ENCODE measurements around the gene HTR1D.

The HTR1D gene

DNA sequence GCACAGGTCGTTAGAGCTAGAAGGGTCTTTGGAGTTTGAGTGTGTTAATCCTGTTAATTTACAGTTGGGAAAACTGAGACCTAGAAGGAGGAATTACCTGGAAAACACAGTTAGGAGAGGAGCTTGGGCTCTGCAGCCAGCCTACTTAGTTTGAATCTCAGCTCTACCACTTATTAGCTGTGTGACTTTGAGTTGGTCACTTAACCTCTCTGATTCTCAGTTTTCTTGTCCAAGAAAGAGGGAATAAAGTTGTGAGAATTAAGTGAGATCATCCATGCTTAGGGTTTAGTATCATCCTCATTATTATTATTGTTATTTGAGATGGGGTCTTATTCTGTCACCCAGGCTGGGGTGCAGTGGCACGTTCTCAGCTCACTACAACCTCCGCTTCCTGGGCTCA lies 5.4 kb upstream of the HTR1D start:
- Histone ChIP-seq H3K27me3 (ENCODE audit: insufficient read depth, low read depth, severe bottlenecking) (peaks cover 5% of the 10 kb centered on the region), H3K4me3 (ENCODE audit: low read depth, low read length) (no peak overlapping the region), H3K27ac (no peak overlapping the region), H3K9me3 (ENCODE audit: severe bottlenecking) (no peaks in the 10 kb centered on the region), H3K36me3 (no peaks in the 10 kb centered on the region)
- DNase-seq: no peak
- TF ChIP-seq, protein P1, sequence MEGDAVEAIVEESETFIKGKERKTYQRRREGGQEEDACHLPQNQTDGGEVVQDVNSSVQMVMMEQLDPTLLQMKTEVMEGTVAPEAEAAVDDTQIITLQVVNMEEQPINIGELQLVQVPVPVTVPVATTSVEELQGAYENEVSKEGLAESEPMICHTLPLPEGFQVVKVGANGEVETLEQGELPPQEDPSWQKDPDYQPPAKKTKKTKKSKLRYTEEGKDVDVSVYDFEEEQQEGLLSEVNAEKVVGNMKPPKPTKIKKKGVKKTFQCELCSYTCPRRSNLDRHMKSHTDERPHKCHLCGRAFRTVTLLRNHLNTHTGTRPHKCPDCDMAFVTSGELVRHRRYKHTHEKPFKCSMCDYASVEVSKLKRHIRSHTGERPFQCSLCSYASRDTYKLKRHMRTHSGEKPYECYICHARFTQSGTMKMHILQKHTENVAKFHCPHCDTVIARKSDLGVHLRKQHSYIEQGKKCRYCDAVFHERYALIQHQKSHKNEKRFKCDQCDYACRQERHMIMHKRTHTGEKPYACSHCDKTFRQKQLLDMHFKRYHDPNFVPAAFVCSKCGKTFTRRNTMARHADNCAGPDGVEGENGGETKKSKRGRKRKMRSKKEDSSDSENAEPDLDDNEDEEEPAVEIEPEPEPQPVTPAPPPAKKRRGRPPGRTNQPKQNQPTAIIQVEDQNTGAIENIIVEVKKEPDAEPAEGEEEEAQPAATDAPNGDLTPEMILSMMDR (IDR thresholded peaks at IDR 0.05; ENCODE audit: low read depth, low read length): no peak

- Histone ChIP-seq H3K9me3 (ENCODE audit: severe bottlenecking) (no peaks in the 10 kb centered on the region), H3K27ac (no peak overlapping the region), H3K4me3 (ENCODE audit: low read depth, low read length) (no peak overlapping the region), H3K27me3 (ENCODE audit: insufficient read depth, low read depth, severe bottlenecking) (peaks cover 9% of the 10 kb centered on the region), H3K36me3 (no peaks in the 10 kb centered on the region)
- DNase-seq: no peak
- TF ChIP-seq, protein P1 (IDR thresholded peaks at IDR 0.05; ENCODE audit: low read depth, low read length): no peak
These were observed 5.0 kb upstream of the HTR1D start for GRCh38 chr1:23222331-23222730.

GRCh38 chr1:23221107-23221506 lies 3.8 kb upstream of the HTR1D start:
- H3K27ac ChIP-seq: no peak overlapping the region
- peaks cover 17% of the 10 kb centered on the region for H3K27me3 ChIP-seq (ENCODE audit: insufficient read depth, low read depth, severe bottlenecking)
- H3K36me3 ChIP-seq: no peaks in the 10 kb centered on the region
- no peak overlapping the region for H3K4me3 ChIP-seq (ENCODE audit: low read depth, low read length)
- no peaks in the 10 kb centered on the region for H3K9me3 ChIP-seq (ENCODE audit: severe bottlenecking)
- TF ChIP-seq, protein P1 (IDR thresholded peaks at IDR 0.05; ENCODE audit: low read depth, low read length): no peak
- DNase-seq: no peak

- TF ChIP-seq, protein P1 (IDR thresholded peaks at IDR 0.05; ENCODE audit: low read depth, low read length): peak; percentile 80
- peak; percentile 40 for DNase-seq
- H3K36me3 ChIP-seq: no peaks in the 10 kb centered on the region
- peak overlapping the region; percentile 52 for H3K4me3 ChIP-seq (ENCODE audit: low read depth, low read length)
- H3K27me3 ChIP-seq (ENCODE audit: insufficient read depth, low read depth, severe bottlenecking): peaks cover 17% of the 10 kb centered on the region
- no peak overlapping the region for H3K27ac ChIP-seq
- no peaks in the 10 kb centered on the region for H3K9me3 ChIP-seq (ENCODE audit: severe bottlenecking)
These were observed 406 bp downstream of the HTR1D start for GRCh38 chr1:23216771-23217420.

DNA sequence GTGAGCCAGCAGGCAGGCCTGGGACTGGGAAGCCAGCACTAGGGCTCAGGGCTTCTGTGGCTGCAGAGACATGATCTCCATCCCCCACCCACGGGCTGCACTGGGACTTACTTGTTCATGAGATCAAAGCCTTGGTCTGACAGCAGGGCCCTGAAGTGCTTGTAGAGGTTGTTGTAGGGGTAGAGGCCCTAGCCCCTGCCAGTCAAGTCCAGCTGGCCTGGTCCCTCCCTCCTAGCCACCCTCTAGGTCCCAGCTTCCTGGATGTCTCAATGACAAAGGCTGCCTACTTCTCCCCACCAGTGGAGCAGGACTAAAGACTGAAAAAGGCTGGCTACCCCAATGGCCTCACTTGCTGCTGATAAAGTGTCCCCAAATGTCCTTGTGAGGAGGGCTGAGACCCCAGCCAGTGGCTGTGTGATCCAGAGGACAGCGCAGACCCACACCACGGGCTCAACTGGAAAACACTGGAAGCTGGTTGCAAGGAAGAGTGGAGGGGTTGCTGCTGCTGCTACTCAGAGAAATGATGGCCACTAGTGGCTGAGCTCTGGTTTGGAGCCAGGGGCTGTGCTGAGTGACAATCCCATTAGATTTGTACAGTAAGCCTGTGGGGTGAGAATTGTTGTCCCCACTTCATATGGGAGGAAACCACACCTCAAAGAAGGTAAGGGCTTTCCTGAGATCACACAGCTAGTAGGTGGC lies 1.4 kb downstream of the HTR1D start:
- peak; percentile 26 for DNase-seq
- H3K36me3 ChIP-seq: no peaks in the 10 kb centered on the region
- no peak overlapping the region for H3K4me3 ChIP-seq (ENCODE audit: low read depth, low read length)
- TF ChIP-seq, protein P1 (IDR thresholded peaks at IDR 0.05; ENCODE audit: low read depth, low read length): 0 out of 2 replicates have a peak, but pooled peaks have one; percentile 8
- H3K27me3 ChIP-seq (ENCODE audit: insufficient read depth, low read depth, severe bottlenecking): peaks cover 17% of the 10 kb centered on the region
- no peak overlapping the region for H3K27ac ChIP-seq
- H3K9me3 ChIP-seq (ENCODE audit: severe bottlenecking): no peaks in the 10 kb centered on the region

All from WERI-Rb-1 (cell line).